GM18511 (cell line): Measurements from ENCODE around the gene HNRNPLL.
A peak's percentile ranks its signal among the peaks of the same experiment; 100 is the strongest.

Source experiments
- ATAC-seq: cut with Tn5 transposase; IDR thresholded peaks from one replicate; pipeline ENCODE4 v1.9.1; 2021; ENCODE audit warnings: mild to moderate bottlenecking, moderate library complexity; ENCODE audit not compliant: unreplicated experiment

HNRNPLL gene

DNA sequence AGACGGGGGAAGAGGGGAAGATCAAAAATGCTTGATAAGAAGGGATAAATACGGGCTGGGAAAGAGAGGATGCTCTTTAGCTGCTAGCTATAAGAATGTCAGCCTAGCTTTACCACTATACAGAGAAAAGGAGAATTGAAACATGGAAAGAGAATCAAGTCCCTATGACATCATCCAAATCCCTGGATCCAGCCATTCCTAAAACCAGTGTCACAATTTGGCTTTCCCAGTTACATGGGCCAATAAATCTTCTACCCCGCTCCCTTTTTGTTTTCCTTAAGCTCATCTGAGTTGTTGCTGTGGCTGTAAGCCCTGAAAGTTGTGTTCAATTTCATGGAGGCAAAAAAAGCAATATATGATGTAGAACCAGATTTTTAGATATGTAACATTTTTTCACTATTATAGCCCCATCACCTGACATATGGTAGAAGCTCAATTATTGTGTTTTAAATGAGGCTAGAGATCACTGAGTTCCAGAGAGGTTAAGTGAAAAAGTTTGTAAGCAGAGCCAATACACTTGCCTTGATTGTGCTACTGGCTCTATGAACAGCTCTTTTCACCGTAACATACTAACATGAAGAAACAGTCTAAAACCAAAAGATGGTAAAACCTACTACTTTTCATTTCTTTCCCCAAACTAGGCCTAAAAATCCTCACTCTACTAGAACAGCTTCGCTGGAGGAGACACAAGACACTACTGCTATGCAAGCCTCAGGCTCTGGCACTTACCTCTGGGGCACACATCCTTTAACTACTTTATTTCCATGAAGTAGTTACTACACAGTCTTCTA is 4.3 kb downstream of the HNRNPLL start:
- no peak for ATAC-seq

DNA sequence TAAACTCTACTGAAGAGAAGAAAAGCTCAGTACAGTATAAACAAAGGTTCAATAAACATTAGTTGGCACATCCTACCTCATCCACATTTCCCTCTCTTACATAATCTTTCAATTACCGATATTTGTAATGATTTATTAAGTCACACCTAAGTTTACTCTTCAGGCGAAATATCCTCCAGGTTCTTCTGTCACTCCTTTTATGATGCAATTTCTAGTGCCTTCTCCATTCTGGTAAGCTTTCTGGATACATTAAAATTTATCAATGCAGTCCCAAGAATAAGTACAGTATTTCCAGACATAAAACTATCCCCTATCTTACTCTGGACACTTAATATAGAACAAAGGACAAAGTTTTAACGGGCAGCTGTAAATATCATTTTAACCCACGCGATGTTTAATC is 5.6 kb downstream of the HNRNPLL start:
- ATAC-seq, result no peak

DNA sequence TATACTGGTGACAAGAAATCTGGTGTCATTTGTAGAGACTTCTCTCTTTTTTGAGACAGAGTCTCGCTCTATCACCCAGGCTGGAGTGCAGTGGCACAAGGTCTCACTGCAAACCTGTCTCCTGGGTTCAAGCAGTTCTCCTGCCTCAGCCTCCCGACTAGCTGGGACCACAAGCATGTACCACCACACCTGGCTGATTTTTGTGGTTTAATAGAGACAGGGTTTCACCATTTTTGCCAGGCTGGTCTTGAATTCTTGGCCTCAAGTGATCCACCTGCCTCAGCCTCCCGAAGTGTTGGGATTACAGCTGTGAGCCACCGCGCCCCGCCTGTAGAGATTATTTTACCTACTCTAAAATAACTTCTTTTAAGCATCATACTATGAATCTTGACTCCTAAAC is 6.5 kb downstream of the HNRNPLL start:
- no peak for ATAC-seq

DNA sequence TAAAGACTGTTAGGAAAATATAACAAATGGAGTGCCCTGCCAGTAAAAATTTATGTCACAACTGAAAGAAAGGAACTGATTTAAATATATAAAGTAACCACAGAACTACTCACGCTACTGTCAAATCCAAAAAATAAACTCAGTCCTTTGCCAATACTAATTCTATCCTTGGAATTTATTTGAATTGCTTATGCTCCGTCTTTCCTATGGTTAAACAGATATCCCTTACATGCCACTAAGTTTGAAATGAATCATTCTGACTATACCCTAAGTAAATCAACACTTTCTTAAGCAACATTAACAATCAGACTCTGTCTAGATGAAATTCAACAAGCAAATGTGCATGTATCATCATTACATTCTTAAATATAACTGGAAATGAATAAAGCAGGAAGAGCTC is 9.8 kb downstream of the HNRNPLL start:
- no peak for ATAC-seq

DNA sequence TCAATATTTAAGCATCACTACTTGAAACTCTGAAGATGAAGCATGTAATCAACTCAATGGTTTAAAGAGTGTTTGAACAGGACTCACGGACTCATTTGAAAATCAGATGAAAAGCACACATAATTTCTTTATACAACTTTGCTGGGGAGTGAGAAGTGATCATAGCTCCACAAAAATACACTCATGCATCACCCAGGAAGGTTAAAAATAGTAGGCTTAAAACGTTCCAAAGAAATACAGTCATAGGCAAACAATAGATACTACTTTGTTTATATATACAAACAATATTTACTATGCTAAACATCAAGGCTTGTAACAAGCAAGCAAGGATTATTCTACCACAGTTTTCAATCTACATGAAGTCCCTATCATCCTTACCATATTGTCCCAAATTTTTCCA is 11.6 kb downstream of the HNRNPLL start:
- ATAC-seq, result no peak

DNA sequence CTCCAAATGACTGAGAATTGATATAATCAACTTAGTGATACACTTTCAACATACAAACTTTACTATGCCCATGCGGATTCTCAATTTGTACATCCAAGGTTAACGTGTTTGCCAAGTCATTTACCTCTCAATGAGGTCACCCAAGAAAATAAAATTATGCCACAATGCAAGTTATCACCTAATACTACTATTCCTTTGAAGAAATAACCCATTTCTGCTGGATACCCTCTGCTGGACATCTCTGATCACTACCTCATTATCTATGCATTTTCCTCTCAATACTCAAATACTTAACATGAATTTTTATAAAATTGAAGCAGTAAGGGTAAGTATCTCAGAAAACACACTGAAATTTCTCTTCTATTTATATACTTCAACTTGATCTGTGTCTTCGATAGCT is 12.7 kb downstream of the HNRNPLL start:
- ATAC-seq, result no peak

DNA sequence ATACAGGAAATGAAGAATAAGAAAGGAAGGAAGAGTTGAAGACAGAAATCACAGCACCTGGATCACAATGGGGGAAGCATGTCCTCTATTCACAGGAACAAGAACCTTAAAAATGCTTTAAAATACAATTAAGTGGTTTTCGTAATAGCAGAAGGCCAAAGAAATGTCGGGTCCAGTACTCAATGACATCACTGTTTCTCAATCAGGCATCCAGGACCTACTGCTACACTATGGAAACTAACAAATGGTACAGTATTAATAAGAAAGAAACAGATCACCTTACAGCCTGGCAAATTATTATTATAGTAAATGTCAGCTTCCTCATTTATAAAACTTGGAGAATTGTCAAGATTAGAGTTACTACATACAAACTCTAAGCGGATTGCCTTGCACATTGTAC is 15.8 kb downstream of the HNRNPLL start:
- ATAC-seq, result no peak

DNA sequence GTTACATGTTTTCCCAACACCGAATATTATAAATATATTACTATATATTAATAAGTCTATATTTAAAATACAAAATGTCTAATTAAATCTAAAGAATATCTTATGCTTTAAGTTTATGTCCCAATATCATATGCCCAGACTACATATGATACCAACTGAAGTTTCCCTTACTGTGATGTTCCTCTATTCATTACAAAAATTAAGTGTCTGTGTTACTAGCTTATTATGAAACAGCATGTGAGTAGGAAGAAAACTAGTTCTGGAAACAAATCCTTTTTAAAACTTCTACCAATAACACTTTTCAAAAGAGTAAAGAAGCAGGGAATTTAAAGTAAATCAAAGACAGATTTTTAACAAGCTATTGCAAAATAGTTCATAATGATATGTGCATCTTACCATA is 17.8 kb downstream of the HNRNPLL start:
- ATAC-seq, result no peak

DNA sequence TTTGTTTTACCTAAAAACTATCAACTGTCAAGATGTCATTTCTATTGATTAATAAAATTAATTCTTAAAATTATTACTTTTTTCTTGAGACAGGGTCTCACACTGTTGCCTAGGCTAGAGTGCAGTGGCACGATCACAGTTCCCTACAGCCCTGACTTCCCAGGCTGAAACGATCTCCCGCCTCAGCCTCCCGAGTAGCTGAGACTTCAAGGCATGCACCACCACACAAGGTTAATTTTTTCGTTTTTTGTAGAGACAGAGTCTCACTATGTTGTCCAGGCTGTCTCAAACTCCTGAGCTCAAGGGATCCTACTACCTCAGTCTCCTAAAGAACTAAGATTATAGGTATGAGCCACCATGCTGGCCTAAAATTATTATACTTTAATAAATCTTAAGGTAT is 18.7 kb downstream of the HNRNPLL start:
- ATAC-seq, result no peak

DNA sequence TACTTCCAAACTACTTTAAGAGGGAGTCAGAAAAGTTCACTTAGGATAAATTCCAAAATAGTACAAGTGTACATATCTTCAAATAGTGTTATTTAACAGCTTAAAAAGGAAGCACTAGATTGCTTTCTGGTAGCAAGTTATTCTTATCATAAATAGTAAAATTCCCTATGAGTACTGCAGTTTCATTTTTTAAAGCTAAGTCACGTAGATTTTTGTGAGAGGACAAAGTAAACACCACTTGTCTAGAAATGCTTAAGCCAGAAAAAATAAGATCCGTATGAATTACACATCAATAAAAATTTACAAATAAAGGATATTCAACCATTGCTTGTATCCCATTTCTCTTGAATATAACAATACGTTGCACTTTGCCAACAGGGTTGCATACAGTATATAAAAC is 19.2 kb downstream of the HNRNPLL start:
- ATAC-seq, result no peak

DNA sequence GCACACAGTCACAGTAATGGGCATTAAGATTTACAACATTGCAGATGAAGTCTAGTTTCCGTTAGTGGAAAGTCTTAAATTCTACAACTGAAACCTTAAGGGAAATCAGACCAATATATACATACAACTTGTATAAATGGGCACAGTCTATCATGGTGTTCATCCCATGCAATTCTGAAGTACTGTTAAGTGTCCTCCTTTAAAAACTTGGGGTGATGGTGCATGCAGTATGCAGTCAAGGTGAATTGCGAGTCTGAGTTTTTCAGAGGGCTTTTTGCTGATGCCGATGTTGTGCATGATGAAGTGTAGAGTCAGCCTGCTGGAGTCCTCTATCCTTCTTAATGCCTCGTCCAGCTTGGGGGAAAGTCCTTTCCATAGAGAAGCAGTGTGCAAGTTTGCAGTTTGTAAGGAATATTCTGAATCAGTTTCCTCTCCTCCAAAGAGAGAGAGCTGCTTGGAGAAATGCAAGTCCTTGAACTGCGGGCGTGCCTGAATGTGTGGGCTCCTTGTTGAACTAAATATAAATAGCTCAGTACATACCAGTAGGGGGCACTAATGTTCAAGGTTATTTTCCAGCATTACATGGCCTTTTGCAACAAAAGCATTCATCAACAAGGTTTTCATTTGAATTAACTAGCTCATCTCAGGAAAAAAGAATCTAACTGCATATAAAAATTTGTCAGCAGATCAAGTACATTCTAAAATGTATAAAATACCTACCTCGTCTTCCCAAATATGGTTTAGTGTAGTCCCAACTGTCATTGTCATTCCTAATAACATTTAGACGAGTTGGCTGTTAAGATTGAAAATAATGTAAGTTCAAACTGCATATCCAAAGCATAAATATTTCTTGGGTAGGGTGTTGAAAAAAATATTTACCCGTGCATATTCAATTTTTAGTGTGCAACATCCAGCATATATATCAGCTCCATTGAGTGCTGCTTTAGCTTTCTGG is 21.3 kb downstream of the HNRNPLL start:
- ATAC-seq, result peak; percentile 55

DNA sequence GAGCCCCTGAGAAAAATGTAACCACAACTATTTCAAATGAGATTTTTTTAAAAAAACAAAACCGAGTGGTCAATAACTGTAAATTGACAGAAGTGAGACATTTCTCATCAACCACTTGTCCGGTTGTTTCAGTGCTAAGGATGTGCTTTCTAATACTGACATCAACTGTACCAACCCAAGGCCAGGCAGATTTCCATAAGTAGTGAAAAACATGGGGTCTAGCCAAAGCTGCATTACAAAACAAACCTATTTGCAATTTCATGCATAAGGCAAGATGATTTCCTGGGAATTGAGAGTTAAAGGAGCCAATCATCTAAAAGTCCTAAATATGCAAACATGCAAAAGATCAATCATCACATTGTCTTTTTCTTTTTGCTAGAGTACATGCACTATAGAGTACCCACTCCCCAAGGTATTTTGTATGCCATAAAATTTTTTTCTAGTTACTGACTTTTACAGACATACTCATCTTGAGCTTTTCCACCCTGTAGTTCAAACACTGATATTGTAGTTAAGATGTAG is 22.6 kb downstream of the HNRNPLL start:
- no peak for ATAC-seq

DNA sequence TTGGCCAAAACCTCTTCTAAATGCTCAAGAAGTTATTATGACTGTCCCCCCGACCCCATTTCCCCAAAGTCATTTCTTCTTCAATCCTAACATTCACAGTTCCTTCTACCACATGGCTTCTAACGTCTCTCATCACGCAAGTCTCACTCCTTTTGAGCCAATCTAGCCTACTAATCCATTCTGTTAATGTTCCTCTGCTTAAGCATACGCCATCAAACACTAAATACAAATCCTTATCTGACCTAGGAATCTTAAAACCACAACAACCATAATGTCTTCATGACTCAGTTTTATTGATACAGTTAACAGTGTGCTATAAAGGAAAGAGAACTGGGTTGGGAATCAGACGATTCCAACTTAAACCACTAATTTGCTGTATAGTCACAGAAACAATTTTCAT is 23.9 kb downstream of the HNRNPLL start:
- no peak for ATAC-seq

DNA sequence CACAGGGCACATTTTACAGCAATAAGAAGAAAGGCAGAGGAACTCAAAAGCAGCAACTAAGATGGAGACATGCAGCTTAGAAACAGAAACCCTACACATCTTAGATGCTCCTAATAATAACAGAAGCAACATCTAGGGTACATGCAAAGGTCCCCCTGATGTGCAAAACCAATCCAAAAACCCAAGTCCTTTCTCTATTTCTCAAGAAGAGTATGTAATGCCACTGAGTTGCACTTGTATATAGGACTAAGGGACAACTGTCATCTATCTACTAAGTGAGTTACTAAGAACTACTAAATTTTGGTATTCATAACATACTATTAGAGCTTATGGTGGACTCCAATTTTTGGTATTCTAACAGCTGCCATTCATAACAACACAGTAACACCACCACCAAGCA is 28.4 kb downstream of the HNRNPLL start:
- no peak for ATAC-seq

DNA sequence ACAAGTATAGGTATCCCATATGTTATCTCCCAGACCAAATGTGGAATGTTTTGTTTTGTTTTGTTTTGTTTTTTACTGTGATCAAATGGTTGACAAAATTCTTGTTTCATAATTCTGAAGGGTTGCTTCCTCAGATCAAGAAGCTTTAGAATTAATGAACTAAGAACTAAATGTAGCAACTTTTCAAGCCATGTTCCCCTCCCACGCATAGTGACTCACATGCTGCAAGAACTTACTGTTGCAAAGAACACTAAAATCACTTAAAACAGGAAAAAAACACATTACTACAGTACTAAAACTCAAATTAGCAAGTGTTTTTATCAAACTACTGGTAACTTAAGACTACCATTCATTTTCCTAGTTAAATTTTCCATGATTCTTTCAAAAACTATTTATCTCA is 30.6 kb downstream of the HNRNPLL start:
- no peak for ATAC-seq

DNA sequence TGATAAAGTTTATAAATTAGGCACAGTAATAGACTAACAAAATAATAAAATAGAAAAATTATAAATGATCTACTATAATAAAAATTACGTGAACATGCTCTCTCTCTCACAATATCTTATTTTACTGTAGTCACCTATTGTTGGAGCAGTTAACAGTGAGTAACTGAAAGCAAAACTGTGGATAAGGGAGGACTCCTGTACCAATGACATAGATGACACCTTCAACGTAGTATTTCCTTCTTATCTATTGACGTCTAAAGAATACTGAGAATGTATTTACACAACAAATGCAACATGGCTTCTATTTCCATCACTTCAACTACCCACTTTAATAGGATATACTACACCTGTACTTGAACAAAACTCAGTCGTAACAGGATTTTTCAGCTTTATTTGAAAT is 31.5 kb downstream of the HNRNPLL start:
- ATAC-seq, result no peak

DNA sequence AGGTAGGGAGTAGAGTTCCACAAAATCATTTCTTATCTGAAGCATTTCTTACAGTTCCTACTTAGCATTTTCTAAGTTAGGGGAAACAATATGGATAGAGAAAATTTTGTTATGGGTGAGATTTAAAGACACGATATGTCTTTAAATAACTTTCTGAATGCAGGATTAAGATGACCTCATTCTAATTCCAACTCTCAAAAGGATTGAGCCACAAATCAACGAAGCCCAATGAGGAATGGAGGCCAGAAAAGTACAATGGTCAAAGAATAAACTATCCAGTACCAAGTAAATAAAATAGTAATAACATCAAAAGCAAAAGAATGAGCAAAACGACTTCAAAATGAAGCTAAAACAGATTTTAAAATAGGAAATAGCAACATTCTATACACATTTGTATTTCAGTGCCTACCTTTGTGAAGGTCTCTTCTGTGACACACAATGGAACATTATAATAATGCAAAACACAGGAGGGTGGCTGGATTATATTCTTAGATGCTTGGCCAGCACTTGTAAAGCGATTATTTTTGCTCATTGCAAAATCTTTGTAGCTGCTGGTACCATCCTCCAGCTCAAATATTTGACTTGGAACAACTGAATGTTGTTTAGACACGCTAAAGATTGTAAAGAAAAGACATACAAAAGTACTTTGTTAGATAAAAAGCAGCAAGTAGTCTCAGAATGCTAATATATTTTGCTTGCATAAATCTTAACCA is 33.8 kb downstream of the HNRNPLL start:
- no peak for ATAC-seq

DNA sequence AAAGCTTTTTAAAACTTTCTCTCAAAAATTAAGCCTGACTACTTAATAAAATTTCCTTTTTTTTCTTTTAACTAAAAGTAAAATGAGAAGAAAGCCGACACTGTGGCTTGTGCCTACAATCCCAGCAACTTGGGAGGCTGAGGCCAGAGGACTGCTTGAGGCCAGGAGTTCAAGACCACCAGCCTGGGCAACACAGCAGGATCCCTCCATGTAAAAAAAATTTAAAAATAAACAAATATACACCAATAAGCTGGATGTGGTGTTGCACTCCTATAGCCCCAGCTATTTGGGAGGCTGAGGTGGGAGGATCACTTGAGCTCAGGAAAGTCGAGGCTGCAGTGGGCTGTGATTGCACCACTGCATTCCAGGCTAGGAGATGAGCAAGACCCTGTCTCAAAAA is 37.4 kb downstream of the HNRNPLL start:
- no peak for ATAC-seq

DNA sequence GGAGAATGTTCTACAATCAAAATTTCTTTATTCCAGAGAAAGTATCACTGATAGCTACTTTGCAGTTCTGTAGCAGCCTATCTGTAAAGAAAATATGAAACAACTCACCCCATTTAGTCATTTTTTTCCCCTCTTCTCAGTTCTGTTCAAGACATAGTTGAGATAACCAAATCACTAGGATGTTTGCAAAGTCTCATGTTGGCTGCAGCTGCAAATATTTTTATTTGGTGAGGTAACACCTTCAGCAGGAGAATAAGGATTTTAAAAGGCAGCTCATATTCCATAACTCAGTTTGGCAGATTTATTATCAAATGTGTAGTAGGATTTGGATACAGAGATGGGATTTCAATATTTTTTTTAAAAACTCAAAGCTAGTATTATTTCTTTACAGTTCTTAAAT is 41.0 kb downstream of the HNRNPLL start:
- no peak for ATAC-seq

DNA sequence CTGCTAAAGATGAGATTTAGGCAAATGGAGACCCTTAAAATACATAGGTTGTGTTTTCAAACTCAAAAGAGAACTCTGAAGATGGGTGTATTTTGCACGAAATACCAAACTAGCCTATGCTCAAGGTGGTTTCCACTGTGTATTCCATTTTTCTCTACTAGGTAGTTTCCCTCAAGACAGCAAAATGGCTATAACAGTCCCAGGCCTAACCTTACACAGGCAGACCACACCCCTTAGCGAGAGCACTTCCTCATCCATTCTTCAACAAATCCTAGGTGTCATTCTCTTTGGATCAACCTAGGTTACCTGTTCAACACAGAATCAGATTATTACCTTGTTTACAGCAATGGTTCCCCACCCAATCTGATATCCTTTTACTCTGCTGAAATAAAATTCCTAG is 42.6 kb downstream of the HNRNPLL start:
- ATAC-seq, result no peak

DNA sequence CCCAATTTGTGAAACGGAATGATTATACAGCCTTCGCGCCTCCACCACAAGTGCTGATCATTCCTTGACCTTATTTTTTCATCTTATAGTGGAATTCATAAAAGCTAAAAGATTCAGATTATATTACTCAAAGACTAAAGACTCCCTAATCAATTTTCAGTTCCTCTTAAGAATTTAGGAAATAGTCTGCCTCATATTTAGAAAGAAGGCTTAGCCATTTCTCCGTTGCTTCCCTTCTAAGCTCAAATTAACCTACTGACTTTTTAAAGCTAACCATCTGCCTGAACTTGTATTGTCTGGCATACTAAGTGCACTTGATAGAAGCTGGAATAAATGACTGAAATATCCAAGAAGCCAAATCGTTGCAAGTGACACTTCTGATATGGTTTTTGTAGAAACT is 44.7 kb downstream of the HNRNPLL start:
- ATAC-seq, result no peak
